B cell (primary cell): Measurements from ENCODE around the gene C6orf52. TPM values are rescaled to one million over a fixed set of nuclear protein-coding genes. Genes with fewer than 3 reads are reported as not detected.

Source experiments
- ATAC-seq: fragments of 200-7000 bp; cut with Tn5 transposase; one replicate; pipeline ENCODE4 v1.10.0; 2021; ENCODE audit warnings: low read depth, mild to moderate bottlenecking, moderate number of reproducible peaks, moderate library complexity
- CTCF ChIA-PET: fragments of 350-600 bp; sonication (Branson Sonifier 250); formaldehyde crosslinking; loops from one replicate; lab custom pipeline; 2021; ENCODE audit warnings: antibody characterized with exemption, inconsistent platforms; lab: Charles Lee
- POLR2A ChIA-PET: fragments of 350-600 bp; sonication (Branson Sonifier 250); formaldehyde crosslinking; loops from one replicate; lab custom pipeline; 2021; ENCODE audit warnings: antibody characterized with exemption; lab: Charles Lee
- DNase-seq: peaks from one replicate; pipeline ENCODE4 v3.0.0; 2013
- H2AFZ ChIP-seq: 2 replicates; pipeline ENCODE4 v1.6.1; 2012; ENCODE audit warnings: mild to moderate bottlenecking, low read depth, low read length; ENCODE audit not compliant: insufficient read depth, poor library complexity, severe bottlenecking
- H3K27ac ChIP-seq, 2 donors: 1 replicate in 1 of 2; 2 replicates in 1 of 2; pipeline ENCODE4 v1.5.1; 2012 to 2013; ENCODE audit warnings: low read length in 2 of 2, mild to moderate bottlenecking in 2 of 2, moderate library complexity in 1 of 2
- H3K27me3 ChIP-seq, 4 experiments: fragments of 200-600 bp in 1 of 4; sonication (generic) in 1 of 4; replicated peaks in 1 of 4; 1 replicate in 2 of 4; 2 replicates in 2 of 4; pipeline versions ENCODE4 v1.6.1 to v1.7.0; 2013 to 2016; ENCODE audit warnings: low read length in 3 of 4, mild to moderate bottlenecking in 2 of 4, mixed read lengths in 1 of 4, moderate library complexity in 1 of 4; ENCODE audit not compliant: insufficient read depth in 4 of 4, control insufficient read depth in 3 of 4; ENCODE audit errors: control extremely low read depth in 1 of 4
- H3K36me3 ChIP-seq, 2 experiments: replicated peaks in 1 of 2; 1 replicate in 1 of 2; 2 replicates in 1 of 2; pipeline versions ENCODE4 v1.6.1 to v1.7.1; 2013; ENCODE audit warnings: low read length in 1 of 2; ENCODE audit not compliant: insufficient read depth in 2 of 2, control insufficient read depth in 1 of 2; ENCODE audit errors: control extremely low read depth in 1 of 2, extremely low read depth in 1 of 2
- H3K4me1 ChIP-seq, 2 donors: fragments of 200-600 bp in 1 of 2; sonication (generic) in 1 of 2; 1 replicate in 1 of 2; 2 replicates in 1 of 2; pipeline versions ENCODE4 v1.5.1 to v1.6.1; 2013 to 2017; ENCODE audit warnings: low read length in 2 of 2; ENCODE audit not compliant: control insufficient read depth in 2 of 2, insufficient read depth in 2 of 2
- H3K4me2 ChIP-seq: replicated peaks from 2 replicates; pipeline ENCODE3; 2012; ENCODE audit warnings: mild to moderate bottlenecking, low read depth, low read length; ENCODE audit not compliant: poor library complexity, severe bottlenecking
- H3K4me3 ChIP-seq, 5 experiments: fragments of 200-600 bp in 1 of 5; sonication (generic) in 1 of 5; 1 replicate in 3 of 5; 2 replicates in 2 of 5; pipeline versions ENCODE4 v1.5.1 to v1.7.0; 2011 to 2016; ENCODE audit warnings: low read length in 4 of 5, mild to moderate bottlenecking in 4 of 5, low read depth in 2 of 5, control low read depth in 1 of 5, moderate library complexity in 1 of 5; ENCODE audit not compliant: insufficient read depth in 1 of 5; ENCODE audit errors: control extremely low read depth in 1 of 5, extremely low read depth in 1 of 5
- H3K79me2 ChIP-seq: fragments of 200-600 bp; sonication (generic); one replicate; pipeline ENCODE4 v1.6.0; 2016; ENCODE audit warnings: low read length; ENCODE audit not compliant: control insufficient read depth, insufficient read depth
- H3K9ac ChIP-seq: fragments of 200-600 bp; sonication (generic); 2 replicates; pipeline ENCODE4 v1.6.1; 2017; ENCODE audit warnings: mild to moderate bottlenecking, low read length, moderate library complexity
- H3K9me3 ChIP-seq, 3 donors: one replicate each; pipeline versions ENCODE4 v1.6.1 to v1.7.1; 2013; ENCODE audit warnings: low read length in 2 of 3; ENCODE audit not compliant: control insufficient read depth in 2 of 3, insufficient read depth in 1 of 3; ENCODE audit errors: control extremely low read depth in 1 of 3
- H4K20me1 ChIP-seq: 2 replicates; pipeline ENCODE4 v1.6.0; 2012; ENCODE audit warnings: mild to moderate bottlenecking, low read length; ENCODE audit not compliant: insufficient read depth, control insufficient read depth, poor library complexity, severe bottlenecking
- H3K27ac Mint-ChIP-seq: one replicate; pipeline ENCODE4 v1.8.0; 2021; ENCODE audit warnings: mixed read lengths
- H3K27me3 Mint-ChIP-seq: one replicate; pipeline ENCODE4 v1.8.0; 2021; ENCODE audit warnings: mixed read lengths
- H3K4me1 Mint-ChIP-seq: one replicate; pipeline ENCODE4 v1.8.0; 2021; ENCODE audit warnings: mixed read lengths
- H3K4me3 Mint-ChIP-seq: one replicate; pipeline ENCODE4 v1.8.0; 2021; ENCODE audit warnings: mixed read lengths
- H3K9me3 Mint-ChIP-seq: one replicate; pipeline ENCODE4 v1.8.0; 2022; ENCODE audit warnings: mixed read lengths; ENCODE audit not compliant: insufficient read depth
- CTCF ChIP-seq: fragments of 200-600 bp; IDR thresholded peaks from one replicate; pipeline ENCODE4 v1.8.0; 2022; ENCODE audit warnings: antibody characterized with exemption, mild to moderate bottlenecking
- EZH2 ChIP-seq: IDR thresholded peaks from 2 replicates; pipeline ENCODE4 v1.6.1; 2012; ENCODE audit warnings: borderline replicate concordance, low read depth, mild to moderate bottlenecking, moderate library complexity, low read length; ENCODE audit not compliant: insufficient read depth, poor library complexity, severe bottlenecking
- WGBS: methylation state at CpG from one replicate; pipeline ENCODE4 v1.1.5; 2013; ENCODE audit warnings: missing lambda C conversion rate; ENCODE audit not compliant: insufficient coverage; 5-methylcytosine and 5-hydroxymethylcytosine counted together
- intact Hi-C: fragments of 100-400 bp; cut with micrococcal nuclease; formaldehyde crosslinking; loops from one replicate; pipeline ENCODE4 v1.10.0; 2022
- polyA plus RNA-seq: library from polyadenylated mRNA; depleted of rRNA; stranded (reverse); fragments of >200 nt; gene quantifications from 2 replicates; pipeline ENCODE4 v1.2.3, GENCODE V29; 2012
- total RNA-seq, 2 donors: library from RNA; stranded (reverse); fragments of 120-200 nt in 1 of 2; gene quantifications; 1 replicate in 1 of 2; 2 replicates in 1 of 2; pipeline versions ENCODE4 v1.2.3 to v1.2.4, GENCODE V29; 2013 to 2022

C6orf52 gene
- total and polyA plus RNA-seq, 2 donors (not counting 1 experiment from before 2014, with no cell fraction given), result 0.51 to 1.2 TPM

GRCh38 chr6:10633216-10633615, 61.2 kb downstream of the C6orf52 start:
- Histone ChIP-seq H4K20me1 (no peaks in the 10 kb centered on the region), H3K36me3 (peaks cover 0 to 2% of the 10 kb centered on the region in 2 experiments), H3K27me3 (no peaks in the 10 kb centered on the region), H2AFZ (no peak overlapping the region), H3K4me3 (no peak overlapping the region), H3K9me3 (peaks cover 0 to 2% (median 0%) of the 10 kb centered on the region in 3 donors), H3K79me2 (no peaks in the 10 kb centered on the region), H3K4me2 (no peak overlapping the region), H3K27ac (no peak overlapping the region), H3K9ac (no peak overlapping the region), H3K4me1 (peaks cover 0 to 5% of the 10 kb centered on the region in 2 donors)
- Mint-ChIP-seq H3K27ac (no peak overlapping the region), H3K9me3 (no peaks in the 10 kb centered on the region), H3K27me3 (no peaks in the 10 kb centered on the region), H3K4me3 (no peak overlapping the region), H3K4me1 (peaks cover 8% of the 10 kb centered on the region)
- no CpG with 5 or more reads among the region's 1 CpG for WGBS
- ATAC-seq (peak; percentile 53), DNase-seq (no peak)
- ChIA-PET POLR2A (no interaction called here), CTCF (no interaction called here)
- intact Hi-C loops, result no loop called here
- TF ChIP-seq EZH2, result no peak
- TF ChIP-seq CTCF, result no peak

GRCh38 chr6:10630178-10630577, 64.2 kb downstream of the C6orf52 start:
- Histone ChIP-seq H3K36me3 (peaks cover 2 to 27% of the 10 kb centered on the region in 2 experiments), H2AFZ (no peak overlapping the region), H4K20me1 (no peaks in the 10 kb centered on the region), H3K27ac (no peak overlapping the region), H3K79me2 (no peaks in the 10 kb centered on the region), H3K4me3 (no peak overlapping the region), H3K4me1 (no peaks in the 10 kb centered on the region), H3K27me3 (no peaks in the 10 kb centered on the region), H3K4me2 (no peak overlapping the region), H3K9me3 (no peaks in the 10 kb centered on the region), H3K9ac (no peak overlapping the region)
- ChIA-PET CTCF (interaction anchor here (0.6 kb wide), 1 partner anchor 52 kb away, joined by 3 read pairs; no protein-coding TSS in a partner anchor), POLR2A (interaction anchor here (0.7 kb wide), 1 partner anchor 117 kb away, joined by 5 read pairs; the partner anchor contains the start of gene TMEM14B)
- H3K4me1 Mint-ChIP-seq, result peaks cover 5% of the 10 kb centered on the region
- H3K27me3 Mint-ChIP-seq, result no peaks in the 10 kb centered on the region
- ATAC-seq (no peak), DNase-seq (no peak)
- no peak for TF ChIP-seq EZH2
- no peak for TF ChIP-seq CTCF
- WGBS, result no CpG with 5 or more reads among the region's 1 CpG
- H3K27ac Mint-ChIP-seq, result no peak overlapping the region
- H3K9me3 Mint-ChIP-seq, result no peaks in the 10 kb centered on the region
- intact Hi-C loops, result no loop called here
- no peak overlapping the region for H3K4me3 Mint-ChIP-seq
